CD14-positive monocyte (primary cell): ENCODE results near the gene SYNRG. TPM values are rescaled to one million over a fixed set of nuclear protein-coding genes. Genes with fewer than 3 reads are reported as not detected.
A peak's percentile ranks its signal among the peaks of the same experiment; 100 is the strongest.

Experiments used
- DNase-seq, 3 donors: peaks; one replicate each; pipeline ENCODE4 v3.0.0-alpha.2; 2011 to 2022
- H2AFZ ChIP-seq: 2 replicates; pipeline ENCODE4 v1.6.0; 2012; ENCODE audit warnings: mild to moderate bottlenecking, low read depth, low read length, inconsistent platforms; ENCODE audit not compliant: insufficient read depth, poor library complexity, severe bottlenecking
- H3K27ac ChIP-seq, 2 donors: 1 replicate in 1 of 2; 2 replicates in 1 of 2; pipeline ENCODE4 v1.5.1; 2012 to 2013; ENCODE audit warnings: low read length in 2 of 2, control low read depth in 1 of 2, inconsistent platforms in 1 of 2, low read depth in 1 of 2, mild to moderate bottlenecking in 1 of 2
- H3K27me3 ChIP-seq, 2 donors: one replicate each; pipeline versions ENCODE4 v1.6.0 to v1.6.1; 2011 to 2013; ENCODE audit warnings: low read length in 2 of 2; ENCODE audit not compliant: control insufficient read depth in 2 of 2, insufficient read depth in 2 of 2
- H3K36me3 ChIP-seq, 2 donors: replicated peaks in 1 of 2; 1 replicate in 1 of 2; 2 replicates in 1 of 2; pipeline versions ENCODE4 v1.5.1 to v1.6.1; 2012 to 2013; ENCODE audit warnings: low read length in 2 of 2, control low read depth in 1 of 2, inconsistent platforms in 1 of 2, mild to moderate bottlenecking in 1 of 2; ENCODE audit not compliant: insufficient read depth in 2 of 2, control insufficient read depth in 1 of 2
- H3K4me1 ChIP-seq, 2 donors: 1 replicate in 1 of 2; 2 replicates in 1 of 2; pipeline versions ENCODE4 v1.5.1 to v1.6.1; 2012 to 2013; ENCODE audit warnings: low read length in 2 of 2, control low read depth in 1 of 2, inconsistent platforms in 1 of 2, mild to moderate bottlenecking in 1 of 2, moderate library complexity in 1 of 2; ENCODE audit not compliant: insufficient read depth in 2 of 2, control insufficient read depth in 1 of 2
- H3K4me2 ChIP-seq: replicated peaks from 2 replicates; pipeline ENCODE3; 2012; ENCODE audit warnings: low read length, moderate library complexity, mild to moderate bottlenecking; ENCODE audit not compliant: poor library complexity, severe bottlenecking; ENCODE audit errors: extremely low read depth
- H3K4me3 ChIP-seq, 3 experiments: fragments of 200-600 bp in 1 of 3; sonication (generic) in 1 of 3; replicated peaks in 1 of 3; 1 replicate in 2 of 3; 2 replicates in 1 of 3; pipeline ENCODE4 v1.5.1; 2011 to 2013; ENCODE audit warnings: low read length in 3 of 3, mild to moderate bottlenecking in 3 of 3, control low read depth in 2 of 3, low read depth in 2 of 3, inconsistent platforms in 1 of 3, moderate library complexity in 1 of 3
- H3K79me2 ChIP-seq: 2 replicates; pipeline ENCODE4 v1.6.0; 2012; ENCODE audit warnings: mild to moderate bottlenecking, control low read depth, inconsistent platforms, low read length, moderate library complexity; ENCODE audit not compliant: insufficient read depth
- H3K9ac ChIP-seq: 2 replicates; pipeline ENCODE4 v1.6.0; 2017; ENCODE audit warnings: low read length, mild to moderate bottlenecking; ENCODE audit not compliant: insufficient read depth, poor library complexity, severe bottlenecking
- H3K9me3 ChIP-seq, 2 donors: replicated peaks in 1 of 2; 1 replicate in 1 of 2; 2 replicates in 1 of 2; pipeline versions ENCODE4 v1.5.1 to v1.6.1; 2012 to 2013; ENCODE audit warnings: low read length in 2 of 2, control low read depth in 1 of 2; ENCODE audit not compliant: control insufficient read depth in 1 of 2, insufficient read depth in 1 of 2
- H4K20me1 ChIP-seq: 2 replicates; pipeline ENCODE4 v1.6.0; 2012; ENCODE audit warnings: mild to moderate bottlenecking, low read length, control low read depth, moderate library complexity; ENCODE audit not compliant: insufficient read depth
- H3K27ac Mint-ChIP-seq, 7 donors: one replicate each; pipeline ENCODE4 v1.8.0; 2020; ENCODE audit warnings: mild to moderate bottlenecking in 7 of 7, mixed read lengths in 7 of 7, moderate library complexity in 6 of 7, inconsistent platforms in 2 of 7
- H3K27me3 Mint-ChIP-seq, 3 donors: one replicate each; pipeline ENCODE4 v1.8.0; 2021 to 2022; ENCODE audit warnings: low read depth in 3 of 3, mild to moderate bottlenecking in 3 of 3, mixed read lengths in 3 of 3, moderate library complexity in 3 of 3, inconsistent platforms in 1 of 3
- H3K36me3 Mint-ChIP-seq, 2 donors: one replicate each; pipeline ENCODE4 v1.8.0; 2020; ENCODE audit warnings: mixed read lengths in 2 of 2, inconsistent platforms in 1 of 2, mild to moderate bottlenecking in 1 of 2
- H3K4me1 Mint-ChIP-seq: one replicate; pipeline ENCODE4 v1.8.0; 2020; ENCODE audit warnings: mild to moderate bottlenecking, mixed read lengths
- H3K4me3 Mint-ChIP-seq, 2 donors: one replicate each; pipeline ENCODE4 v1.8.0; 2020; ENCODE audit warnings: mild to moderate bottlenecking in 2 of 2, mixed read lengths in 2 of 2, moderate library complexity in 1 of 2
- H3K9me3 Mint-ChIP-seq, 7 donors: one replicate each; pipeline ENCODE4 v1.8.0; 2020 to 2022; ENCODE audit warnings: mixed read lengths in 7 of 7, mild to moderate bottlenecking in 6 of 7, moderate library complexity in 6 of 7, inconsistent platforms in 2 of 7
- CTCF ChIP-seq: fragments of 200-600 bp; IDR thresholded peaks from one replicate; pipeline ENCODE4 v1.8.0; 2022; ENCODE audit warnings: antibody characterized with exemption, mild to moderate bottlenecking
- WGBS: methylation state at CpG from one replicate; pipeline ENCODE4 v1.1.5; 2013; ENCODE audit warnings: missing lambda C conversion rate; ENCODE audit not compliant: insufficient coverage; 5-methylcytosine and 5-hydroxymethylcytosine counted together
- intact Hi-C, 2 donors: fragments of 100-400 bp; cut with micrococcal nuclease; formaldehyde crosslinking; loops; one replicate each; pipeline versions ENCODE4 v1.15.0 to v1.15.1; 2023
- polyA plus RNA-seq, 3 donors: library from polyadenylated mRNA; depleted of rRNA in 1 of 3; unstranded in 2 of 3; stranded (reverse) in 1 of 3; fragments of 300-500 nt in 2 of 3; fragments of >200 nt in 1 of 3; fragmentation: Illumina TruSeq in 2 of 3; gene quantifications; 1 replicate in 2 of 3; 2 replicates in 1 of 3; pipeline ENCODE4 v1.2.3, GENCODE V29; 2012 to 2021

SYNRG gene
- polyA plus RNA-seq, 3 donors = 13.1 to 17.5 (median 16.9) TPM

GRCh38 chr17:37510056-37510455 lies 99.2 kb downstream of the SYNRG start:
- Mint-ChIP-seq H3K9me3 (no peaks in the 10 kb centered on the region), H3K4me3 (no peak overlapping the region), H3K36me3 (peaks cover 2 to 13% of the 10 kb centered on the region in 2 donors), H3K27me3 (peaks cover 0 to 2% (median 2%) of the 10 kb centered on the region in 3 donors), H3K27ac (peak overlapping the region in 1 of 7 donors; percentile 52), H3K4me1 (no peaks in the 10 kb centered on the region)
- TF ChIP-seq CTCF = no peak
- H3K9me3 ChIP-seq = no peaks in the 10 kb centered on the region
- H3K4me1 ChIP-seq = no peaks in the 10 kb centered on the region
- H3K36me3 ChIP-seq = peaks cover 7 to 28% of the 10 kb centered on the region in 2 donors
- 99% methylated on average over 17 of the region's 17 CpGs for WGBS
- H3K4me2 ChIP-seq = no peak overlapping the region
- no peak overlapping the region for H2AFZ ChIP-seq
- H3K4me3 ChIP-seq = no peak overlapping the region
- H3K27me3 ChIP-seq = no peaks in the 10 kb centered on the region
- intact Hi-C loops = no loop called here
- H3K79me2 ChIP-seq = no peaks in the 10 kb centered on the region
- no peak overlapping the region for H3K9ac ChIP-seq
- H3K27ac ChIP-seq = no peak overlapping the region
- no peak for DNase-seq
- H4K20me1 ChIP-seq = no peaks in the 10 kb centered on the region

- DNase-seq = no peak
- Histone ChIP-seq H3K4me2 (no peak overlapping the region), H3K9ac (no peak overlapping the region), H3K4me1 (no peaks in the 10 kb centered on the region), H3K79me2 (no peaks in the 10 kb centered on the region), H3K9me3 (peaks cover 0 to 3% of the 10 kb centered on the region in 2 donors), H2AFZ (no peak overlapping the region), H3K27me3 (no peaks in the 10 kb centered on the region), H4K20me1 (no peaks in the 10 kb centered on the region), H3K36me3 (no peaks in the 10 kb centered on the region), H3K27ac (no peak overlapping the region), H3K4me3 (no peak overlapping the region)
- no peaks in the 10 kb centered on the region for H3K36me3 Mint-ChIP-seq
- intact Hi-C loops = no loop called here
- H3K4me1 Mint-ChIP-seq = no peaks in the 10 kb centered on the region
- TF ChIP-seq CTCF = no peak
- H3K4me3 Mint-ChIP-seq = no peak overlapping the region
- peaks cover 0 to 2% (median 0%) of the 10 kb centered on the region in 7 donors for H3K9me3 Mint-ChIP-seq
- WGBS = 96% methylated on average over 9 of the region's 9 CpGs
- H3K27ac Mint-ChIP-seq = peak overlapping the region in 1 of 7 donors; percentile 38
- peaks cover 0 to 2% (median 0%) of the 10 kb centered on the region in 3 donors for H3K27me3 Mint-ChIP-seq
Measured at GRCh38 chr17:37507111-37507510, 102.1 kb downstream of the SYNRG start.
